ENCODE measurements around the gene AGBL1.

The AGBL1 gene

GRCh38 chr15:86620641-86621349 lies 541.1 kb downstream of the AGBL1 start:
- no peak for DNase-seq (ENCODE audit: insufficient read length)
- no peak for TF ChIP-seq POLR2AphosphoS5 (IDR thresholded peaks at IDR 0.05; ENCODE audit: low read depth, low read length)
- no peak for TF ChIP-seq POLR2A (IDR thresholded peaks at IDR 0.05; ENCODE audit: low read depth, low read length)
- no peak for TF ChIP-seq TAF1 (IDR thresholded peaks at IDR 0.05; ENCODE audit: borderline replicate concordance, low read depth, low read length)
- no peak for FAIRE-seq

- TF ChIP-seq POLR2AphosphoS5 (IDR thresholded peaks at IDR 0.05; ENCODE audit: low read depth, low read length) (no peak), POLR2A (IDR thresholded peaks at IDR 0.05; ENCODE audit: low read depth, low read length) (no peak), TAF1 (IDR thresholded peaks at IDR 0.05; ENCODE audit: borderline replicate concordance, low read depth, low read length) (no peak)
- FAIRE-seq (no peak), DNase-seq (ENCODE audit: insufficient read length) (no peak)
Observed at GRCh38 chr15:86623236-86623635, 543.6 kb downstream of the AGBL1 start.

- FAIRE-seq: no peak
- TF ChIP-seq POLR2A (IDR thresholded peaks at IDR 0.05; ENCODE audit: low read depth, low read length) (no peak), TAF1 (IDR thresholded peaks at IDR 0.05; ENCODE audit: borderline replicate concordance, low read depth, low read length) (no peak), POLR2AphosphoS5 (IDR thresholded peaks at IDR 0.05; ENCODE audit: low read depth, low read length) (no peak)
- DNase-seq (ENCODE audit: insufficient read length): no peak
Observed at GRCh38 chr15:86624261-86625036, 544.8 kb downstream of the AGBL1 start.

- FAIRE-seq (no peak), DNase-seq (ENCODE audit: insufficient read length) (no peak)
- TF ChIP-seq TAF1 (IDR thresholded peaks at IDR 0.05; ENCODE audit: borderline replicate concordance, low read depth, low read length): no peak
- no peak for TF ChIP-seq POLR2A (IDR thresholded peaks at IDR 0.05; ENCODE audit: low read depth, low read length)
- no peak for TF ChIP-seq POLR2AphosphoS5 (IDR thresholded peaks at IDR 0.05; ENCODE audit: low read depth, low read length)
Observed at GRCh38 chr15:86629409-86630356, 550.0 kb downstream of the AGBL1 start.

- FAIRE-seq (no peak), DNase-seq (ENCODE audit: insufficient read length) (no peak)
- TF ChIP-seq POLR2A (IDR thresholded peaks at IDR 0.05; ENCODE audit: low read depth, low read length): no peak
- TF ChIP-seq POLR2AphosphoS5 (IDR thresholded peaks at IDR 0.05; ENCODE audit: low read depth, low read length): no peak
- no peak for TF ChIP-seq TAF1 (IDR thresholded peaks at IDR 0.05; ENCODE audit: borderline replicate concordance, low read depth, low read length)
Observed at GRCh38 chr15:86630946-86631345, 551.3 kb downstream of the AGBL1 start.

GRCh38 chr15:86634146-86634545 lies 554.5 kb downstream of the AGBL1 start:
- TF ChIP-seq POLR2A (IDR thresholded peaks at IDR 0.05; ENCODE audit: low read depth, low read length) (no peak), TAF1 (IDR thresholded peaks at IDR 0.05; ENCODE audit: borderline replicate concordance, low read depth, low read length) (no peak), POLR2AphosphoS5 (IDR thresholded peaks at IDR 0.05; ENCODE audit: low read depth, low read length) (no peak)
- DNase-seq (ENCODE audit: insufficient read length): no peak
- FAIRE-seq: no peak

GRCh38 chr15:86634992-86635638 lies 555.4 kb downstream of the AGBL1 start:
- DNase-seq (ENCODE audit: insufficient read length) (no peak), FAIRE-seq (no peak)
- TF ChIP-seq TAF1 (IDR thresholded peaks at IDR 0.05; ENCODE audit: borderline replicate concordance, low read depth, low read length): no peak
- no peak for TF ChIP-seq POLR2AphosphoS5 (IDR thresholded peaks at IDR 0.05; ENCODE audit: low read depth, low read length)
- TF ChIP-seq POLR2A (IDR thresholded peaks at IDR 0.05; ENCODE audit: low read depth, low read length): no peak

GRCh38 chr15:86644339-86644738 lies 564.7 kb downstream of the AGBL1 start:
- FAIRE-seq (no peak), DNase-seq (ENCODE audit: insufficient read length) (no peak)
- no peak for TF ChIP-seq TAF1 (IDR thresholded peaks at IDR 0.05; ENCODE audit: borderline replicate concordance, low read depth, low read length)
- TF ChIP-seq POLR2A (IDR thresholded peaks at IDR 0.05; ENCODE audit: low read depth, low read length): no peak
- TF ChIP-seq POLR2AphosphoS5 (IDR thresholded peaks at IDR 0.05; ENCODE audit: low read depth, low read length): no peak

- DNase-seq (ENCODE audit: insufficient read length): no peak
- TF ChIP-seq POLR2AphosphoS5 (IDR thresholded peaks at IDR 0.05; ENCODE audit: low read depth, low read length): no peak
- no peak for TF ChIP-seq TAF1 (IDR thresholded peaks at IDR 0.05; ENCODE audit: borderline replicate concordance, low read depth, low read length)
- no peak for TF ChIP-seq POLR2A (IDR thresholded peaks at IDR 0.05; ENCODE audit: low read depth, low read length)
- FAIRE-seq: no peak
Observed at GRCh38 chr15:86645925-86646500, 566.3 kb downstream of the AGBL1 start.

- TF ChIP-seq POLR2A (IDR thresholded peaks at IDR 0.05; ENCODE audit: low read depth, low read length): no peak
- no peak for TF ChIP-seq TAF1 (IDR thresholded peaks at IDR 0.05; ENCODE audit: borderline replicate concordance, low read depth, low read length)
- no peak for TF ChIP-seq POLR2AphosphoS5 (IDR thresholded peaks at IDR 0.05; ENCODE audit: low read depth, low read length)
- FAIRE-seq (no peak), DNase-seq (ENCODE audit: insufficient read length) (no peak)
Observed at GRCh38 chr15:86647810-86648440, 568.3 kb downstream of the AGBL1 start.

Measured in GM12892 (cell line).